GM23338 (cell line): Measurements from ENCODE around the gene LYRM9. TPM values are rescaled to one million over a fixed set of nuclear protein-coding genes. Genes with fewer than 3 reads are reported as not detected.

ENCODE experiments used
- ATAC-seq: fragments of 200-7000 bp; cut with Tn5 transposase; 3 replicates; pipeline ENCODE4 v1.9.1; 2020
- DNase-seq: peaks from one replicate; pipeline ENCODE4 v3.0.0-alpha.2; 2015; ENCODE audit warnings: low spot score
- H2AFZ ChIP-seq: fragments of 200-600 bp; sonication (generic); 2 replicates; pipeline ENCODE4 v1.8.0; 2016; ENCODE audit warnings: antibody characterized with exemption, mild to moderate bottlenecking, moderate library complexity
- H3F3A ChIP-seq: fragments of 200-600 bp; sonication (generic); replicated peaks from 2 replicates; pipeline ENCODE4 v1.8.0; 2017; ENCODE audit warnings: antibody characterized with exemption, mixed run types, low read depth
- H3K27ac ChIP-seq: fragments of 200-600 bp; sonication (generic); 2 replicates; pipeline ENCODE4 v1.6.1; 2016; ENCODE audit warnings: low read depth
- H3K27me3 ChIP-seq: fragments of 200-600 bp; sonication (generic); 2 replicates; pipeline ENCODE4 v1.8.0; 2016; ENCODE audit warnings: mild to moderate bottlenecking, mixed run types, moderate library complexity; ENCODE audit not compliant: insufficient read depth
- H3K36me3 ChIP-seq: fragments of 200-600 bp; sonication (generic); 2 replicates; pipeline ENCODE4 v1.8.0; 2016; ENCODE audit warnings: mild to moderate bottlenecking; ENCODE audit not compliant: insufficient read depth
- H3K4me1 ChIP-seq: fragments of 200-600 bp; sonication (generic); 2 replicates; pipeline ENCODE4 v1.8.0; 2016; ENCODE audit warnings: mild to moderate bottlenecking, moderate library complexity; ENCODE audit not compliant: insufficient read depth
- H3K4me2 ChIP-seq: fragments of 200-600 bp; sonication (generic); 2 replicates; pipeline ENCODE4 v1.7.1; 2017; ENCODE audit warnings: mixed run types
- H3K4me3 ChIP-seq: fragments of 200-600 bp; sonication (generic); 2 replicates; pipeline ENCODE4 v1.6.1; 2016; ENCODE audit warnings: mixed run types
- H3K79me2 ChIP-seq: fragments of 200-600 bp; sonication (generic); replicated peaks from 2 replicates; pipeline ENCODE4 v1.8.0; 2017; ENCODE audit warnings: mild to moderate bottlenecking; ENCODE audit not compliant: insufficient read depth
- H3K9me2 ChIP-seq: fragments of 200-600 bp; sonication (generic); 2 replicates; pipeline ENCODE4 v1.8.0; 2017; ENCODE audit not compliant: insufficient read depth
- H4K20me1 ChIP-seq: fragments of 200-600 bp; sonication (generic); replicated peaks from 2 replicates; pipeline ENCODE4 v1.8.0; 2017; ENCODE audit warnings: mild to moderate bottlenecking; ENCODE audit not compliant: insufficient read depth
- H3K27ac Mint-ChIP-seq: 2 replicates; pipeline ENCODE4 v1.8.0; 2020; ENCODE audit warnings: inconsistent platforms, mild to moderate bottlenecking, moderate library complexity, mixed read lengths
- H3K27me3 Mint-ChIP-seq: 3 replicates; pipeline ENCODE4 v1.8.0; 2022; ENCODE audit warnings: low read depth, mild to moderate bottlenecking, moderate library complexity, mixed read lengths, inconsistent platforms; ENCODE audit not compliant: insufficient read depth, poor library complexity
- H3K36me3 Mint-ChIP-seq: 3 replicates; pipeline ENCODE4 v1.8.0; 2021; ENCODE audit warnings: low read depth, mild to moderate bottlenecking, inconsistent platforms, moderate library complexity, mixed read lengths
- H3K4me1 Mint-ChIP-seq: 3 replicates; pipeline ENCODE4 v1.8.0; 2020; ENCODE audit warnings: mild to moderate bottlenecking, inconsistent platforms, mixed read lengths
- H3K4me3 Mint-ChIP-seq: 3 replicates; pipeline ENCODE4 v1.8.0; 2021; ENCODE audit warnings: moderate library complexity, mild to moderate bottlenecking, inconsistent platforms, mixed read lengths
- H3K9me3 Mint-ChIP-seq: 3 replicates; pipeline ENCODE4 v1.8.0; 2020; ENCODE audit warnings: moderate library complexity, mild to moderate bottlenecking, inconsistent platforms, mixed read lengths
- CREB1 ChIP-seq: fragments of 250-450 bp; sonication (Bioruptor Pico); IDR thresholded peaks from 2 replicates; pipeline ENCODE4 v1.5.0; 2020; ENCODE audit warnings: low read depth, mild to moderate bottlenecking, moderate library complexity
- CTCF ChIP-seq, 2 experiments: fragments of 200-600 bp in 1 of 2; sonication (generic) in 1 of 2; conservative IDR thresholded peaks; 2 replicates each; pipeline versions ENCODE4 v1.5.1 to v1.6.1; 2016 to 2017; ENCODE audit warnings: antibody characterized with exemption in 2 of 2, low read depth in 2 of 2, mild to moderate bottlenecking in 2 of 2, moderate library complexity in 1 of 2
- ETS1 ChIP-seq: IDR thresholded peaks from 2 replicates; pipeline ENCODE4 v1.6.1; 2016; ENCODE audit warnings: antibody characterized with exemption
- NANOG ChIP-seq: IDR thresholded peaks from 2 replicates; pipeline ENCODE4 v1.6.1; 2016; ENCODE audit warnings: antibody characterized with exemption, borderline replicate concordance
- REST ChIP-seq: IDR thresholded peaks from one replicate; pipeline ENCODE4 v1.6.1; 2018; ENCODE audit warnings: antibody characterized with exemption; ENCODE audit not compliant: unreplicated experiment
- STAT1 ChIP-seq: IDR thresholded peaks from one replicate; pipeline ENCODE4 v1.6.1; 2016; ENCODE audit warnings: antibody characterized with exemption; ENCODE audit not compliant: unreplicated experiment
- ZNF331 ChIP-seq: fragments of 250-450 bp; sonication (Bioruptor Pico); IDR thresholded peaks from 2 replicates; pipeline ENCODE4 v1.5.0; 2020; ENCODE audit warnings: low read depth, mild to moderate bottlenecking, moderate library complexity
- ZNF462 ChIP-seq: fragments of 250-450 bp; sonication (Bioruptor Pico); IDR thresholded peaks from 2 replicates; pipeline ENCODE4 v1.5.0; 2020; ENCODE audit warnings: mild to moderate bottlenecking, moderate library complexity
- polyA plus RNA-seq: library from polyadenylated mRNA; unstranded; fragments of >200 nt; fragmentation: Nextera tagmentation; extraction: Ambion mirVana; gene quantifications from 2 replicates; pipeline ENCODE4 v1.2.1, GENCODE V29; 2016
- total RNA-seq: library from RNA; depleted of rRNA; stranded (reverse); fragments of >200 nt; shearing (Covaris generic); gene quantifications from 2 replicates; pipeline ENCODE4 v1.2.3, GENCODE V29; 2014

The LYRM9 gene
- total and polyA plus RNA-seq, 2 experiments from 2014 or later = 4.7 to 6.2 TPM

- no peak overlapping the region for H3K4me2 ChIP-seq
- no peaks in the 10 kb centered on the region for H3K9me2 ChIP-seq
- no peak overlapping the region for H3K4me3 ChIP-seq
- no peaks in the 10 kb centered on the region for H3K9me3 Mint-ChIP-seq
- H3K4me1 Mint-ChIP-seq = peaks cover 30% of the 10 kb centered on the region
- no peaks in the 10 kb centered on the region for H4K20me1 ChIP-seq
- no peak overlapping the region for H2AFZ ChIP-seq
- peaks cover 14% of the 10 kb centered on the region for H3K27me3 Mint-ChIP-seq
- peaks cover 32% of the 10 kb centered on the region for H3K27me3 ChIP-seq
- ATAC-seq = no peak
- no peaks in the 10 kb centered on the region for H3K79me2 ChIP-seq
- H3K27ac Mint-ChIP-seq = no peak overlapping the region
- H3K36me3 Mint-ChIP-seq = no peaks in the 10 kb centered on the region
- DNase-seq = no peak
- no peaks in the 10 kb centered on the region; the same call in 1 of the 2 replicates for H3K36me3 ChIP-seq
- no peak overlapping the region for H3K4me3 Mint-ChIP-seq
- 0 out of 2 replicates have a peak, but pooled peaks cover 4% of the 10 kb centered on the region for H3F3A ChIP-seq
- H3K4me1 ChIP-seq = peaks cover 13% of the 10 kb centered on the region; the same call in 1 of the 2 replicates
- H3K27ac ChIP-seq = no peak overlapping the region
- TF ChIP-seq CTCF (conservative IDR thresholded peaks at IDR 0.05; ENCODE audit: low read depth in 2 of 2) (peak; percentile 20 to 27; a peak in 2 of 4 replicates), NANOG (no peak)
Observed at GRCh38 chr17:27907976-27908558, 14.9 kb upstream of the LYRM9 start.

- DNase-seq = no peak
- ATAC-seq = peak; percentile 40; the same call in 2 of the 3 replicates
- Mint-ChIP-seq H3K27ac (no peak overlapping the region), H3K4me1 (peaks cover 26% of the 10 kb centered on the region), H3K4me3 (no peak overlapping the region), H3K27me3 (peaks cover 7% of the 10 kb centered on the region), H3K9me3 (no peaks in the 10 kb centered on the region), H3K36me3 (no peaks in the 10 kb centered on the region)
- Histone ChIP-seq H3K4me3 (no peak overlapping the region), H4K20me1 (no peaks in the 10 kb centered on the region), H2AFZ (no peak overlapping the region), H3K9me2 (0 out of 2 replicates have a peak, but pooled peaks cover 3% of the 10 kb centered on the region), H3K27ac (no peak overlapping the region), H3K4me1 (peaks cover 13% of the 10 kb centered on the region; the same call in 1 of the 2 replicates), H3K27me3 (peaks cover 21% of the 10 kb centered on the region), H3K79me2 (no peaks in the 10 kb centered on the region), H3F3A (0 out of 2 replicates have a peak, but pooled peaks cover 4% of the 10 kb centered on the region), H3K36me3 (no peaks in the 10 kb centered on the region; the same call in 1 of the 2 replicates), H3K4me2 (0 out of 2 replicates have a peak overlapping the region, but pooled peaks have one; percentile 23)
- no peak for TF ChIP-seq CREB1 (CRISPR knock-in tag)
- no peak for TF ChIP-seq REST
- no peak for TF ChIP-seq NANOG
- TF ChIP-seq ZNF462 = no peak
- no peak for TF ChIP-seq STAT1
- no peak for TF ChIP-seq ZNF331 (CRISPR knock-in tag)
- TF ChIP-seq ETS1 = no peak
Observed at GRCh38 chr17:27906623-27907022, 13.5 kb upstream of the LYRM9 start.
